VCaP (cell line): ENCODE data around the gene CRELD2.
A peak's percentile ranks its signal among the peaks of the same experiment; 100 is the strongest.

ENCODE experiments used
- H3K27ac ChIP-seq: fragments of 450-650 bp; 2 replicates; pipeline ENCODE4 v1.5.1; 2017
- TF ChIP-seq, protein P1 (sequence below): fragments of 450-650 bp; conservative IDR thresholded peaks from 2 replicates; pipeline ENCODE4 v1.5.1; 2017; ENCODE audit warnings: mild to moderate bottlenecking, moderate library complexity

CRELD2 gene

DNA sequence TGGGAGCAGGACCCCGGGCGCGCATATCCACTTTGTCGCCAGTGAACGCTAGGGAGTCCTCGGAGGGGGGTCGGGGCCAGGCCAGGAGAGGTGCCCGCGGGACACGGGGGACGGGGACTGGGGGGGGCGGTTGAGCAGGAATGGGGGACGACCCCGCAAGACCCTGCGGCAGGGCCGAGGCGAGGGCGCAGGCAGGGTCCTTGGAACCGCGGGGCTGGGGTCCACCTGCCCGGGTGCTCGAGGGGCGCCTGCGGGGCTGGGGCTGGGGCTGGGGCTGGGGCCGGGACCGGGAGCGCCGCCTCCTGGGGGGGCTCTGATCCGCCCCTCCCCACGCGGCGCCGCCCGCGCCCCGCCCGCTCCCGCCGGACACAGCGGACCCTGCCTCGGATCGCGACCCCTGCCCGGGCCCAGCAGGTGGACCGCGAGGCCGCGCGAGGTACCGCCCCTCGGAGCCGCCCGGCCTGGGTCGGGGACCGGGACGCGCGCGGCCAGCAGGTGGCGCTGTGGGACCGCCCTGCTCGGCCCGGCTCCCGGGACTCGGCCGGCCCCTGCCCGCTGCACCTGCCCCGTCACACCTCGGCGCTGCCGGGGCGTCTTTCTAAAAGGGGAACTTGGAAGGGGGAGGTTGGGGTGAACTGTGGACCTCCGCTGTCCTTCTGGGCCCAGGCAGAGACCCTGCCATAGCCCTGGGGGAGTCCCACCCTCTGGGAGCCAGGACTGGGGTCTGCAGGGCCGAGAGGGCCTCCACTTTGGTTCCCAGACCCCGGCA, 11.0 kb downstream of the CRELD2 start:
- TF ChIP-seq, protein P1, sequence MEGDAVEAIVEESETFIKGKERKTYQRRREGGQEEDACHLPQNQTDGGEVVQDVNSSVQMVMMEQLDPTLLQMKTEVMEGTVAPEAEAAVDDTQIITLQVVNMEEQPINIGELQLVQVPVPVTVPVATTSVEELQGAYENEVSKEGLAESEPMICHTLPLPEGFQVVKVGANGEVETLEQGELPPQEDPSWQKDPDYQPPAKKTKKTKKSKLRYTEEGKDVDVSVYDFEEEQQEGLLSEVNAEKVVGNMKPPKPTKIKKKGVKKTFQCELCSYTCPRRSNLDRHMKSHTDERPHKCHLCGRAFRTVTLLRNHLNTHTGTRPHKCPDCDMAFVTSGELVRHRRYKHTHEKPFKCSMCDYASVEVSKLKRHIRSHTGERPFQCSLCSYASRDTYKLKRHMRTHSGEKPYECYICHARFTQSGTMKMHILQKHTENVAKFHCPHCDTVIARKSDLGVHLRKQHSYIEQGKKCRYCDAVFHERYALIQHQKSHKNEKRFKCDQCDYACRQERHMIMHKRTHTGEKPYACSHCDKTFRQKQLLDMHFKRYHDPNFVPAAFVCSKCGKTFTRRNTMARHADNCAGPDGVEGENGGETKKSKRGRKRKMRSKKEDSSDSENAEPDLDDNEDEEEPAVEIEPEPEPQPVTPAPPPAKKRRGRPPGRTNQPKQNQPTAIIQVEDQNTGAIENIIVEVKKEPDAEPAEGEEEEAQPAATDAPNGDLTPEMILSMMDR: peak; percentile 86

DNA sequence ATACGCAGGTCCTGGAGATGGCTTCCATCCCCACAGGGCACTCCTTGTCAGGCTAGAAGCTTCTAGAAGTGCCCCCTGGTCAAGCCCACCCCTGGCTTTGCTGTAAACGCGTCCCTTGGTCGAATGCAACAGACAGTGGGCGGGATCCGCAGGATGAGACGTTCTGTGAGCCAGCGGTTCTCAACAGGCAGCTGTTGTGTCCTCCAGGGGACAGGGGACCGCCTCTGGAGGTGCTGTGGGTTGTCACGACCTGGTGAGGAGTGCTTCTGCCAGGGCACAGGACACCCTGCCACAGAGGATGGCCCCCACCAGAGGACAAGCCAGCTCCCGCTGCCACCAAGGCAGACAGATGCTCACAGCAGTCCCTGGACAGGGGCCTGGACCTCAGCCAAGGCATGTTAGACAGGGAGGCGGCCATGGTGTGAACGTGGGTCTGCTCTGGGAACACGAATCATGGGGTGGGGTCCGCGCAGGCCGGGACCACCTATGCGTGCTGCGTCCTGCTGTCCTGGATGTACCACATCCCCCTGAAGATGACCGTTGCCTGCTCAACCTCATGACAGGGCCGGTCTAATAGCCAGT, 11.7 kb downstream of the CRELD2 start:
- TF ChIP-seq, protein P1: no peak
- H3K27ac ChIP-seq: no peak overlapping the region; the same call in 1 of the 2 replicates

More for the DNA sequence above, 11.0 kb downstream of the CRELD2 start:
- no peak overlapping the region; the same call in 1 of the 2 replicates for H3K27ac ChIP-seq

DNA sequence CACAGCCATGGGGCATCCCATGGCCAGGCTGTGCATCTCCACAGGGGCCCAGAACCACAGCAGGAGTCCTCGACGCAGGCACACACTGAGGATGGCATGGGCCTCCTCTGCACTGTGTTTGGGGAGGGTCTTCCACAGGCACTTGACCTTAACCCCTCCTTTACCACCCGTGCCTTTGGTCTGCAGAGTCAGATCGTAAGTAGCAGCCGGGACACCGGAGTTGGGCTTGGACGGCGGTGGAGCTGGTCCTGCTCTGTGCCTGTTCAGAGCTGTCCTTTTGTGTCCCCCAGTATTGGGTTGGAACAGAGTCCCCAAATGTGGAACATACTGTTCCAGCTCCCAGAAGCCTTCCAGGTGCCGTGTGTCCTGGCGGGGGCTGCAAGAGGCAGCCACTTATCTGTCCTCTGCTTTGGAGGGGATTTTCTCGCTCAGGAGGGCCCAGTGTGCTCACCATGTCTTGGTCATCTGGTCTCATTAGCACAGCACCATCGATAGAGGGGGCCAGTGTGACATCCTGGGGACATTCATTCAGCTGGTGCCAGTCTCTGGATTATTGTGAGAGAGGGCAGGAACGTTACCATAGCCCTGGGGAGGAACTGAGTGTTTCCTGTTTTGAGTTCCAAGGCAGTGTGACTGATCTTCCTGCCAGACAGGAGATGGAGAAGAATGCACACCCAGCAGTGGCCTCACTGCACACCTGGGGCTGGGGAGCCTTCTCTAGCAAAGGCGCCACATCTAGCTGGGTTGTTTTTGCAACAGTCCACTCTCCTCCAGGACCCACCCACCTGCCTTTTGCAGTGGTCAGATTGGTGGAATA, 12.4 kb downstream of the CRELD2 start:
- TF ChIP-seq, protein P1: peak; percentile 71
- peak overlapping the region; percentile 46 for H3K27ac ChIP-seq

DNA sequence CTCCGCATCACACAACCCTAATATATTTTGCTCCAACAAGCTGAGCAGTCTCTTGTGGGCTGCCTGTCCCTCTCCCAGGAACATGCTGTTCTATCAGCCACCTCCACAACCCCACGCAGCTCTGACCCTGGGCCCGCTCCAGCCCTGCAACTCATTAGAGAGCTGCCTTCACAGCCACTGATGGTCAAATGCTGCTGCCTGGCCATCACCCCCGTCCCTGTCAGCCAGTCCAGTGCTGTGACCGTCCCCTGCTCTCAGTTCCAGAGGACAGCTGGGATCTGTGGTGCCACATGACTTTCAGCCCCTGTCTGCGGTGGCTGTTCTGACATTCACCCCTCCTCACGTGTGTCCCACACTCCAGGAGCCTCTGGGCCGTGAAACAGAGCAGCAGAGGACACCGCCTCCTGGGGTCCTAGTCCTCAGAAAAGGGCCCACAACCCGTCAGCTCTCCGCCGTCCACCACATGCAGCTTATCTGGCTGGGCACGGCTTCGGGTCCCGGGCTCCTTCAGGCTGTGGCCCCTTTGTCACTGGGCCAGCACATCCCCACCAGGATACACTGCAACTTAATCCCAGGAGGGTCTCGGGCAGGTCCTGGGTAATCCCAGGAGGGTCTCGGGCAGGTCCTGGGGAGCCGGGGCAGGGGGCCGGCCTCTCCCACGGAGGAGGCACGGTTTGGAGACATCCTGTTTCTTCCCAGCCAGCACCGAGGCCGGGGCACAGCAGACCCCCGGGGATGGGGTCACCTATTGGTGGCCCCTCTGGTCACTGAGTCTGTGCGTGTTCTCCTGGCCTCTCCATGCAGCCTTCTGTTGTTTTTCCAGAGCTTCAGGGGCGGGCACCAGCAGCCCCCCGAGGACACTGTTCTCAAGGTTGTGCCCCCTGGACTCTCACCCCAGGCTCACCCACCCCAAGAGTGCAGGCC, 15.1 kb downstream of the CRELD2 start:
- TF ChIP-seq, protein P1: no peak
- no peak overlapping the region for H3K27ac ChIP-seq

DNA sequence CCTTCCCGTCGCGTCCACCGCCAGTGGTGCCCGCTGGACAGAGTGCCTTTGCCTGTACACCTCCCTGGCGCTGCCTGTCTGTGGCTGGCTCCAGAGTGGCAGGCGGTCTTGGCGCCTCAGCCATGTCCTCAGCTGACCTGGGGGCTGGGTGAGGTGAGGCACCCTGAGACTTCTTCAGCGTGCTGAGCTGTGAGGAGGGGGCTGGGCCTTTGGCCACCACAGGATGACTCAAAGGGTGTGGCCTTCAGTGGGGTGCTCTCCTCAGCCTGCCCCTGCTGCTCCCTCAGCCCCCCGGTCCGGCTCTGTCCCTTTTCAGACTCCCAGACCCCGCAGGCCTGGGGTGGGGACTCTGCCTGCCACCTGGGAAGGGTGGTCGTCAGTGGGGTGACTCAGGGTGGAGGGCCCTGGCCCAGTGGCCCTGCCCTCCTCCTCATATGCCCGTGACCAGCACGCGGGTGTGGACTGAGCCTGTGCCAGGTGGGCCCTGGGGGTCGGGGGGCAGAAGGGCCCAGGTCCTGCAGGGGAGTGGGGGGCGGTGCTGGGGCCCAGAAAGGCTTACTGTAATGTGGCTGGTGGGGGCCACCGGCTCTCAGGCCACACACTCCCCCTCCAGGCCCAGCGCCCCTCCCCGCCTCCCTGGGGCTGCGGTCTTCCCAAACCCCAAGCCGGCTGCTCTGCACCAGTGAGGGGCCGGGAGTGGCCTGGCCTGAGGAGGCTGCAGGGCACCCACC, 15.9 kb downstream of the CRELD2 start:
- TF ChIP-seq, protein P1: no peak
- 0 out of 2 replicates have a peak overlapping the region, but pooled peaks have one; percentile 4 for H3K27ac ChIP-seq

DNA sequence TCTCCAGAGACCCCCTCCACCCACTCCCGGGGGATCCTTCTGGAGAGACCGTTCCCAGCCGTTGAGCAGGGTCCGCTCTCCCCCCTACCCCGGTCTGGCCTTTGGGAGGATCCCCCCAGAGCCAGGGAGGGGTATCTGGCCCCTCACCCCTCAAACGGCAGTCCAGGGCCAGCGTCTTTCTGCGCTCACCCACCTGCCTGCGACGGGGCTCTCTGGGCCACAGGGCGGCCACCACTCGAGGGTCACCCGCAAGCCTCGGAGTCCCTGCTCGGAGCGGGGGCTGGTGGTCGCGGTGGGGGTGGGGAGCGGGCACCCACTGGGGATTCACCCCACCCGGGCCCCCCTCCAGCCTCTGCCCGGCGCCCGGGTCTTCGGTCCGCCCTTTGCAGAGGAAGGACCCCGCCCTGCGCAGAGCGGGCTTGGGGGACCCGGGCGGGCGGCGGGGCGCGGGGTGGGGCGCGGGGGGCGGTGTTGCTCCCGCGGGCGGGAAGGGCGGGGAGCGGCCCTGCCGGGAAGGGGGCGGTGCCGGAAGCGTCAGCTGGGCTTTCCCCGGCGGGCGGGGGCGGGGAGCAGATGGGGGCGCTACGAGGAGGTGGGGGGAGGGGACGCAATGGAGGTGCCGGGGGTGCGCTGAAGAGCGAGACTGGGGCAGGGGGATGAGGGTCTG, 16.6 kb downstream of the CRELD2 start:
- 0 out of 2 replicates have a peak overlapping the region, but pooled peaks have one; percentile 4 for H3K27ac ChIP-seq

More for the DNA sequence above, 16.6 kb downstream of the CRELD2 start:
- TF ChIP-seq, protein P1: no peak
